WI38 (cell line): ENCODE data around the gene STK38.

Experiments
- H3K4me3 ChIP-seq: 2 replicates; pipeline ENCODE4 v1.5.1; 2011; ENCODE audit warnings: low read depth, mild to moderate bottlenecking, control low read depth, low read length
- CTCF ChIP-seq: IDR thresholded peaks from 2 replicates; pipeline ENCODE4 v1.5.1; 2012; ENCODE audit warnings: low read depth, mild to moderate bottlenecking, control low read depth, low read length

Gene STK38

GRCh38 chr6:36495086-36495485 is 52.2 kb downstream of the STK38 start:
- TF ChIP-seq CTCF, result no peak
- H3K4me3 ChIP-seq, result no peak overlapping the region

GRCh38 chr6:36493859-36494258 is 53.4 kb downstream of the STK38 start:
- no peak overlapping the region for H3K4me3 ChIP-seq
- TF ChIP-seq CTCF, result no peak

- TF ChIP-seq CTCF, result no peak
- no peak overlapping the region for H3K4me3 ChIP-seq
These were observed 54.0 kb downstream of the STK38 start for GRCh38 chr6:36493319-36493718.

DNA sequence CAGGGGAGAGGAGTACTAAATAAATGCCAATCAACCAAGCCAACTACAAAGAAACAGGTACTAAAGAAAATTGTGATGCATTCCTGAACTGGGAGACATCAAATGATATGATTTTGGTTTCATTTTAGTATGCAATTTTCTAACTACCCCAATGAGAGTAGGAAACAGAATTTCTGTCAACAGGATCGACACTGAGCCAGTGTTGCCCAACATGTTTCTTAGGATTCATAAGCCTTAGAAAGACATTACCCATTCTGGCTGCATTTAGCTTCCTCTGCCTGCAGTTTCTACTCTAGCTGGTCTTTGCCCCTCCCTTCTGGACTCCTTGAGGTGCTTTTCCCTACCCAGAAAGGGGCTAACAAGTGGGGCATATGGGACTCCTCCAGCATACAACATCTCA is 54.7 kb downstream of the STK38 start:
- TF ChIP-seq CTCF, result no peak
- no peak overlapping the region for H3K4me3 ChIP-seq

- TF ChIP-seq CTCF, result no peak
- no peak overlapping the region for H3K4me3 ChIP-seq
These were observed 55.2 kb downstream of the STK38 start for GRCh38 chr6:36492092-36492491.

DNA sequence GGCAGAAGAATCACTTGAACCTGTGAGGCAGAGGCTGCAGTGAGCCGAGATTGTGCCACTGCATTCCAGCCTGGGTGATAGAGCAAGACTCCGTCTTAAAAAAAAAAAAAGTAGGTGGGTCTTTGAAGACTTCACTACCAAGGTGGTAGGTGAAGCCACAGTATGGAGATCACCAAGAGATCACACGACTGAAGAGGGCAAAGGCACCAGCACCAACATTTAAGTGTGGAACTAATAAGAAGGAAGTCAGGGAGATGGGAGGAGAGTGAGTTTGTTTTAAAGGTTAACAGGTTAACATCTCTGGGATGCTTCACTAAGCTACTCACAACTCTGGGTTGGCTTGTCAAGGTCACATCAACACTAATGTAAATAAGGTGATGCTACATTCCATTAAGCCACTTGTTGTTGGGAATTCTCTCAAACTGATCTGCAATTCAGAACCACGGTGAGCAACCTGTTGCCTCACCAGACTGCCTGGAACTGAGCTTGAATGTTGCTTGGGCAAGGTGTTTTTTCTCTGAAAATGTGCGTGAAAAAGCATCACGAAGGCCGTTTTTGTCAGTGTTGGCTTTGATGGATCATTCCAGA is 55.8 kb downstream of the STK38 start:
- TF ChIP-seq CTCF, result no peak
- no peak overlapping the region for H3K4me3 ChIP-seq

GRCh38 chr6:36489426-36489825 is 57.9 kb downstream of the STK38 start:
- TF ChIP-seq CTCF, result no peak
- H3K4me3 ChIP-seq, result no peak overlapping the region
